Right cardiac atrium (tissue), 5 donors: ENCODE results near the gene MLH3. TPM values are rescaled to one million over a fixed set of nuclear protein-coding genes. Genes with fewer than 3 reads are reported as not detected.

Experiments used
- ATAC-seq, 2 donors: fragments of 200-7000 bp; cut with Tn5 transposase; one replicate each; pipeline versions ENCODE4 v1.8.0 to v1.9.1; 2020; ENCODE audit warnings: moderate library complexity in 2 of 2, mild to moderate bottlenecking in 1 of 2
- DNase-seq, 3 donors: peaks; one replicate each; pipeline ENCODE4 v3.0.0-alpha.2; 2020
- H3K27ac ChIP-seq: one replicate; pipeline ENCODE4 v1.5.1; 2013; ENCODE audit warnings: mild to moderate bottlenecking, low read length, control low read depth, moderate library complexity
- H3K27me3 ChIP-seq: one replicate; pipeline ENCODE4 v1.6.1; 2013; ENCODE audit not compliant: control insufficient read depth, insufficient read depth
- H3K4me1 ChIP-seq: one replicate; pipeline ENCODE4 v1.6.1; 2013; ENCODE audit warnings: low read length; ENCODE audit not compliant: control insufficient read depth, insufficient read depth
- H3K4me3 ChIP-seq: one replicate; pipeline ENCODE4 v1.5.1; 2013; ENCODE audit warnings: low read length, control low read depth
- H3K9me3 ChIP-seq: one replicate; pipeline ENCODE4 v1.6.1; 2013; ENCODE audit warnings: low read length; ENCODE audit not compliant: control insufficient read depth
- WGBS: extraction: QIAGEN DNeasy Blood & Tissue Kit; methylation state at CpG from one replicate; pipeline ENCODE4 v1.1.7; 2013; 5-methylcytosine and 5-hydroxymethylcytosine counted together
- intact Hi-C, 4 donors: fragments of 100-400 bp; cut with DNase I; formaldehyde crosslinking; loops; one replicate each; pipeline versions ENCODE4 v1.11.0 to v1.14.0; 2022 to 2023
- polyA plus RNA-seq: library from polyadenylated mRNA; stranded (reverse); fragments of 200-250 nt; gene quantifications from one replicate; pipeline ENCODE4 v1.2.3, GENCODE V29; 2013
- total RNA-seq, 4 donors: library from RNA; stranded (reverse); fragmentation: NEBNext Ultra II Directional; extraction: Animal tissue kit (Norgen Biotek cat#: 25700); gene quantifications; one replicate each; pipeline ENCODE4 v1.2.1, GENCODE V29; 2021
- donor health status: healthy with polysubstance abuse.
- donor health status: DM: no; HTN: yes; CAD: no.
- donor health status: DM: no; HTN: no; CAD: no.
- donor health status: DM: no; HTN: yes; CAD: no; lungs with severe emphysema.
- donor health status: DM: yes; HTN: yes; CAD: no.

Gene MLH3
- total and polyA plus RNA-seq, 5 donors, result 12.5 to 27.7 (median 24.6) TPM

DNA sequence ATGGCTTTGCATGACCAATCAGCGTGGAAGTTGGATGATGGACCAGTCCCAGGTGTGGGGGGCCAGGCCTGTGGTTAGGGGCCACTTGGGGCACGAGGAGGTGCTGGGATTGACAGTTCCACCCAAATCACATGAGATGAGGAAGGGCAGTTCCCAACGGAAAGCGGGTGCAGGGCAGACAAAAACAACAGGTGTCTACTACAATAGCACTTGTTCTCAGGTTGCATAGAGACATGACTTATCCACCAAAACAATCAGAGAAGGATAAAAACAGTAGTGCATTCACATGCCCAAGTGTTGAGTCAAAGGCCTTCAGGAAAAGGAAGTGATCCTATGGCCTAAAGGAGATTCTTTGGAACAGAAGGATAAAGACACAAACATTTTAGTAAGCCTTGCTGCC is 63.1 kb downstream of the MLH3 start:
- H3K27me3 ChIP-seq, result no peaks in the 10 kb centered on the region
- no peaks in the 10 kb centered on the region for H3K9me3 ChIP-seq
- no peak overlapping the region for H3K27ac ChIP-seq
- ATAC-seq, result peak in 1 of 2 donors; percentile 66
- intact Hi-C loops, result no loop called here
- H3K4me3 ChIP-seq, result no peak overlapping the region
- no peaks in the 10 kb centered on the region for H3K4me1 ChIP-seq
- 70% methylated on average over 4 of the region's 4 CpGs for WGBS
- DNase-seq, result no peak

DNA sequence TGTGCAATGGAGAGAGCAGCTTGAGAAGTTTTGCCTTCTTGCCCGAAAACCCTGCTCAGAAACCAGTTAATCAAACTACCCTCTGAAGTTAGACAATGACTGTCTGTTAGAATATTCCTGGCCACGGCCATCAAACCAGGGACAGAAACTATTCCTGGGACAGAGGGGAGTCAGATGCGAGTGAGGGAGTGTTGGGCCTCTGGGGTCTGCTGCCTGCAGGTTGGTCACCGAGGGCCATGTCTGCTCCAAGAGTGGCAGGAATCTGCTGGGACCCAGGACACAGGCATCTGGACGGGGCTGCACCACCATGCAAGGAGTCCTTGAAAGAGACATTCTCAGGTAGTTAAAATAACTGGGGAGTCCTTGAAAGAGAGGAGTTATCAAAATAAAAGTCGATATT is 65.5 kb downstream of the MLH3 start:
- intact Hi-C loops, result no loop called here
- ATAC-seq (no peak), DNase-seq (no peak)
- H3K4me1 ChIP-seq, result peaks cover 4% of the 10 kb centered on the region
- H3K27me3 ChIP-seq, result no peaks in the 10 kb centered on the region
- H3K9me3 ChIP-seq, result no peaks in the 10 kb centered on the region
- no peak overlapping the region for H3K4me3 ChIP-seq
- H3K27ac ChIP-seq, result no peak overlapping the region
- 93% methylated on average over 6 of the region's 6 CpGs for WGBS

DNA sequence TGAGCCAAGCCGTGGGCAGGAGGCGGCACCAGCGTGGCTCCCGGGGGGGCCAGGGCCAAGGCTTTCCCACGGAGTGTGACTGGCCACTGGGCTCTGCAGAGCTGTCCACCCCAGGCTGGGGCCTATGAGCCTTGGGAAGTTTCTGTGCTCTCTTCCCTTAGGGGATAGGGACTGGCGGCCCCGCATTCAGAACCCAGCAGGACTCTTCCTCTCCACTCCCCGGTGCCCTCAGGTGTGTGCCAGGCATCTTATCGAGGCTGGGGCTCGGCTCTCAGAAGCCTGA is 66.3 kb downstream of the MLH3 start:
- DNase-seq (peak in 1 of 3 donors; percentile 74), ATAC-seq (peak; percentile 11 to 22)
- Histone ChIP-seq H3K4me3 (no peak overlapping the region), H3K9me3 (no peaks in the 10 kb centered on the region), H3K4me1 (peaks cover 4% of the 10 kb centered on the region), H3K27me3 (no peaks in the 10 kb centered on the region), H3K27ac (no peak overlapping the region)
- intact Hi-C loops, result no loop called here
- WGBS, result 66% methylated on average over 10 of the region's 10 CpGs

DNA sequence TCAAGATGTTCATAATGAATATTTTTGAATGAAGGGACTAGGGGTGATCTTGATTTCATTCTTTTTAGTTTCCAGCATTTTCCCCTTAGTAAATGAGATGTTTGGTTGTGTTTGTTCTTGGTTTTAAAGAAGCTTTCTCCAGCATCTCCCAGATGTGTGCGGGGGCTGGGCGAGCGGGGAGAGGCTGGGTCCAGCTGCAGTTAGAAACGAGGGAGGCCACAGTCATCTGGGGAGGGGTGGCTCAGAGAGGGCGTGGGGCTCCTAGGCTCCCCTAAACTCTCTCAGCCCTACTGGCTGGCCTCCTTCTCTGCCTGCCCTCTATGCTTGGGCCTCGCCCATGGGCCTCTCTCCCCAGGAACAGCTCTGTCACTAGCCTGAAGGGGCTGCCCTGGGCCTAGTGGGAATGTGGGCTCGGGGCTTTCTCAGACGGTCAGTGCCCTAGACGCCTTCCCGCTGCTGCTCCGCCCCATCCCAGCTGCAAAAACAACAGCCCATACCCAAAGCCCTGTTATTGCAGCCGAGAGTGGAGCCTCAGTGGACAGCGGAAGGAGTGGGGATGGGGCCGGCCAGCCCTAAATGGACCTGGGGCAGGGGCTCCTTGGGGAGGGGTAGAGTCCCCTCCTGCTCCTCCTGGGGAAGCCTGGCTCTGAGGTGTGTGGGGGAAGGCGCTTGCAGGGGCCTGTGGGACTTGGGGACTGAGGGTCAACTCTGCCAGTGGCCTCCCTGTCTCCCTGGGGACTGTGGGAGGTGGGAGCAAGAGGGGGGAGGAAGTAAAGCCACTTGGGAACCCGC is 66.8 kb downstream of the MLH3 start:
- H3K4me1 ChIP-seq, result peaks cover 4% of the 10 kb centered on the region
- WGBS, result 80% methylated on average over 16 of the region's 16 CpGs
- no peak overlapping the region for H3K4me3 ChIP-seq
- no peaks in the 10 kb centered on the region for H3K27me3 ChIP-seq
- DNase-seq, result no peak
- intact Hi-C loops, result no loop called here
- peak in 1 of 2 donors; percentile 6 for ATAC-seq
- no peak overlapping the region for H3K27ac ChIP-seq
- no peaks in the 10 kb centered on the region for H3K9me3 ChIP-seq

DNA sequence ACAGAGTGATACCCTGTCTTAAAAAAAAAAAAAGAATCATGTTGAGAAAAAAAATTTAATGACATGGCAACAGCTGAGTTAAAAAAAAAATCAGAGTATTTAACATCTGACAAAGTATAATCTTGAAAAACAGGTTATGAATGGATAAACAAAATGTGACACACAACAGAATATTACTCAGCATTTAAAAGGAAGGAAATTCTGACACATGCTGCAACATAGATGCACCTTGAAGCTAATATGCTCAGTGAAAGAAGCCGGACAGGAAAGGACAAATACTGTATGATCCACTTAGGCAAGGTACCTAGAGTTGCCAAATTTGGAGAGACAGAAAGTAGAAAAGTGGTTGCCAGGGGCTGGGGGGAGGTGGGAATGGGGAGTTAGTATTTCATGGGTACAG is 67.9 kb downstream of the MLH3 start:
- H3K27me3 ChIP-seq, result no peaks in the 10 kb centered on the region
- DNase-seq, result no peak
- no peak overlapping the region for H3K27ac ChIP-seq
- 78% methylated on average over 1 of the region's 1 CpG for WGBS
- no peaks in the 10 kb centered on the region for H3K9me3 ChIP-seq
- peaks cover 4% of the 10 kb centered on the region for H3K4me1 ChIP-seq
- ATAC-seq, result no peak
- intact Hi-C loops, result no loop called here
- H3K4me3 ChIP-seq, result no peak overlapping the region

DNA sequence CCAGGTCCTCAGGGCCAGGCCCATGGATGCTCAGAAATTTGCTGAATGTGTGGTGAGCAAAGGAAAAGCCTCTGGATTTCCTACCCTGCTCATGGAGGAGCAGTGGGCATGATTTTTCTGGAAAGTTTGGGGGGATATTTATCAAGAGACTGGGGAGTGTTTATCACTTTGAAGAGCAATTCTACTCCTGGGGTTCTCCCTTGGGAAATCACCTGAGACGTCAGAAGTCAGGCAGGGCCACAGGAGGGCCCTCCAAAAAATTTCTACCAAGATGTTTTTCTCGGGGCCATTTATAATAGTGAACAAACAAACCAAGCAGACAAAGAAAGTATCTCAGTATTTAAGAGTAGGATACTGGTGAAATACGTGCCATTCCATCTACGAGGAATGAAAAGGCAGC is 68.6 kb downstream of the MLH3 start:
- H3K4me3 ChIP-seq, result no peak overlapping the region
- 93% methylated on average over 4 of the region's 4 CpGs for WGBS
- no peak for DNase-seq
- ATAC-seq, result no peak
- H3K4me1 ChIP-seq, result peaks cover 4% of the 10 kb centered on the region
- intact Hi-C loops, result no loop called here
- H3K27ac ChIP-seq, result no peak overlapping the region
- no peaks in the 10 kb centered on the region for H3K9me3 ChIP-seq
- H3K27me3 ChIP-seq, result no peaks in the 10 kb centered on the region

DNA sequence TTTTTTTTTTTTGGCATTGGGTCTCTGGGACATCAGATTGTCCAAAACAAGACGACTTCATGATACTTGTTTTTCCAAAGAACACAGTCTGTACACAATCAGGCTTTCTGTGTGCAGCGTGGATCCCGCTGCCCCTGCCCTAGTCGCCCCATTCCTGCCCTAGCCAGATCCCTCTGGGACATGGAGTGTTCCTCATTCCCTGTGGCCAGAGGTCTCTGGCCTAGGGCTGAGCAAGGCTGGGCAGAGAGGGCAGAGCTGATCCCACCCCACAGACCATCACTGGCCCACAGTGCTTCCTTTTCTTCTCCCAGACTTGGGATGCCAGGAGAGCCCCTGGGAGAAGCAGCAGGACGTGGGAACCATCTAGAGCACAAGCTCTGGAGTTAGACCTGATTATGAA is 69.4 kb downstream of the MLH3 start:
- no peak for ATAC-seq

DNA sequence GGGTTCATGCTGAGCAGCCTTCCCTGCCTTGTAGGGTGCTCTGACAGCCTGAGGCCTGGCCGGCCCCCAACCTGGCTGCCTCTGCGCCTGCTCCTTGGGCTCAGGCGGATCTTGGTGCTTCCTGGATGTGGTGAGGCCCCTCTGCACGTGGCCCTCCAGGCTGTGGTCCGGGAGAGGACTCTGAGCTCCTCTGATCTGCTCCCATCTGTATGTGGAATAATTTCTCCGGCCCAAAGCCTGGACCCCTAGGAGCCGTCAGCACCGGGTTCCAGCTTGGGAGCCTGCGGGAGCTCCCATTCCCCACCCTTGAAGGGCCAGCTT is 69.8 kb downstream of the MLH3 start:
- Histone ChIP-seq H3K4me3 (no peak overlapping the region), H3K4me1 (peaks cover 4% of the 10 kb centered on the region), H3K27me3 (no peaks in the 10 kb centered on the region), H3K9me3 (no peaks in the 10 kb centered on the region), H3K27ac (no peak overlapping the region)
- 79% methylated on average over 9 of the region's 9 CpGs for WGBS
- DNase-seq, result peak in 1 of 3 donors; percentile 58
- intact Hi-C loops, result no loop called here
- ATAC-seq, result no peak

More for the DNA sequence above, 69.4 kb downstream of the MLH3 start:
- intact Hi-C loops, result no loop called here
- Histone ChIP-seq H3K4me3 (no peak overlapping the region), H3K9me3 (no peaks in the 10 kb centered on the region), H3K4me1 (peaks cover 4% of the 10 kb centered on the region), H3K27me3 (no peaks in the 10 kb centered on the region), H3K27ac (no peak overlapping the region)
- no peak for DNase-seq
- 68% methylated on average over 5 of the region's 5 CpGs for WGBS

DNA sequence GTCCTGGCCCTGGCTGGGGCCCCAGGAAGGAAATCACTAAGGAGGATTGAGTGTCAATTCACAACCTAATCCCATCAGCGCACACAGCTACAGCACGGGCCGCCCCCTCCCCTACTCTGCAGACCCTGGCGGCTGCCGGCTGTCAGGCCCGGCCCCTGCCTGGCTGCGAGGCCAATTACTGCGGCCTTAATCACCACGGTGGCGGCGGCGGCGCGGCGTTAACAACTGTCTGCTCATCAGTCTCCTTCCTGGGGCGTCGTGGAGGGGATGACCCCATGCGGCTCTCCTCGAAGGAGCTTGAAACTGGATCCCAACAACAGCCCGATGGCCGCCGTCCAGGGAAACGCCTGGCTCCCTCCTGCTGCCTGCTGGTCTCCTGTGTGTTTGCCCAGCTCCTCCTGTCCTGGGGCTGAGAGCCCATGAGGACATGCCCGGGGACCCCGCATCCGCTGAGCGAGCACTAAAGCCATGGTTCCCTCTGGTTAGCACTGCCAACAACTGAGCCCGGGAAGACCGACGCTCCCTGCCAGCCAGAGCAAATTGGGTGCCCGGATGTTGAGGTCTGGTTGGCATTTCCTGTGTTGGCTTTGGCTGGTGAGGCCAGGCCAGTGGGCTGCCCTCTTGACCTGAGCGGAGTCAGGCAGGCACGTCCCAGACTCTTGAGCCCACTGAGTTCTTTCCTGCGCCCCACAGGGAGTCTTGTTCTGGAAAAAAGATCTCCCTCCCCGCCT is 70.4 kb downstream of the MLH3 start:
- WGBS, result 41% methylated on average over 35 of the region's 35 CpGs
- Histone ChIP-seq H3K4me3 (no peak overlapping the region), H3K9me3 (no peaks in the 10 kb centered on the region), H3K27ac (no peak overlapping the region), H3K27me3 (no peaks in the 10 kb centered on the region), H3K4me1 (peaks cover 4% of the 10 kb centered on the region)
- DNase-seq (peak; percentile 57 to 84 (median 79)), ATAC-seq (peak; percentile 38 to 49)
- intact Hi-C loops, result no loop called here

DNA sequence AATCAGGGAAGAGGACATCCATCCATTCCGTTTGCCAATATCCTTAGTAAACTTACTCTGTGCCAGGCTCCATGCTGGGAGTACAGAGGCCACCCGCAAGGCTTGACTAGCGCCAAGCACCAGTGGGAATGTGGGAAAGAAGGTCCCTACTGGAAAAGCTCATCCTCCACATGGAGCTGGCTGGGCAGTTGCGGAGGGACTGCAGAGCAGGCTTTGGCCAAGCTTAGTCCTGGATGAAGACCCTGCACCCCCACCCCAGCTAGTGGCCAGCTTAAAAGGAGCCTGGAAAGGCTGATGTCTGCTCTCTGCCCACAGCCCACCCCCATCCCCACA is 70.9 kb downstream of the MLH3 start:
- no peaks in the 10 kb centered on the region for H3K9me3 ChIP-seq
- intact Hi-C loops, result no loop called here
- peaks cover 7% of the 10 kb centered on the region for H3K4me1 ChIP-seq
- no peak overlapping the region for H3K27ac ChIP-seq
- ATAC-seq (no peak), DNase-seq (no peak)
- H3K27me3 ChIP-seq, result no peaks in the 10 kb centered on the region
- 87% methylated on average over 4 of the region's 4 CpGs for WGBS
- no peak overlapping the region for H3K4me3 ChIP-seq

DNA sequence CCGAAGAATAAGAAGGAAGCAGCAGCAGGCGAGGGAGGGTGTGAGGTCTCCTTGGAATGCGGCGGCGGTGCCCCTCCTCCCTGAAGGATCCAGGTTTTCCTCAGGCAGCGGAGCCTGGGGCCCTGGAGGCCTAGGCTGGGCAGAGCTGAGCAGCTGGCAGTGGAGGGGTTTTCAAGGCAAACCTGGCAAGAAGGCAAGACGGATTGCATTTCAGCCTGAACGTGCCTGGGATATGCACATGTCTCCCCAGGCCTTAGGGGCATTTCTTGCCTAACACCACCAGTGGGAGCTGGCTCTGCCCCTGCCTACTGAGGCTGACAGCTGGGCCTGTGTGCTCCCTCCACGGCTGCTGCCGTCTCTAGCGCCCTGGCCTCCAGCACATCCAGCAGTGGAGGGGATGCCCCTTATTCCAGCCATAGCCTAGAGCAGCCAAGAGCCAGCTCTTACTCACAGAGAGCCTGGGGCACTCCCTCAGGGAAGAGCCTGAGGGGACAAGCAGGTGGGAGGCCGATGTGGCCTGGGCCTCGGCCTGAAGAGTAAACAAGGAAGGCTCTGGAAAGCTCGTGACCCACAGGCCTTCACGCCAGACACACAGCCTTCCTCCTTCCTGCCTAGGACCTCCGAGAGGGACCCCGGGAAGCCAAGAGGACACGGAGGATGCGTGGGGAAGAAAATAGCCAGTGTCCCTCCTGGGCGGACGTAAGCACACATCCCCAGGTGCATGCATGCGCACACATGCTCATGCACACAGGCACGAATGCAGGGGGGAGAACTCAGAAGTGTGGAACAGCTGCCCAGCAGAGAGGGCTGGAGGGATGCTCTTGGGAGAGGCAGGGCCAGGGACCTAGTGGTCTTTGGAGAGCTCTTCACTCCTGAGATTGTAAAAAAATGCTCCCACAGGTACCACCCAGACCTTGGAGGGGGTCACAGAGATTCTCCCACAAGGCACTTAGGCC is 71.5 kb downstream of the MLH3 start:
- WGBS, result 69% methylated on average over 23 of the region's 23 CpGs
- DNase-seq, result peak; percentile 60 to 80 (median 76)
- intact Hi-C loops, result no loop called here
- Histone ChIP-seq H3K4me1 (peaks cover 11% of the 10 kb centered on the region), H3K4me3 (no peak overlapping the region), H3K9me3 (no peaks in the 10 kb centered on the region), H3K27ac (no peak overlapping the region), H3K27me3 (no peaks in the 10 kb centered on the region)
- ATAC-seq, result peak; percentile 37 to 47
